ENCODE measurements around the gene SORD.
"Not testable (repeated sequence)": the region's sequence is repeated elsewhere in the genome, so short reads cannot be mapped to it uniquely, and the experiment has no call there.

SORD gene

DNA sequence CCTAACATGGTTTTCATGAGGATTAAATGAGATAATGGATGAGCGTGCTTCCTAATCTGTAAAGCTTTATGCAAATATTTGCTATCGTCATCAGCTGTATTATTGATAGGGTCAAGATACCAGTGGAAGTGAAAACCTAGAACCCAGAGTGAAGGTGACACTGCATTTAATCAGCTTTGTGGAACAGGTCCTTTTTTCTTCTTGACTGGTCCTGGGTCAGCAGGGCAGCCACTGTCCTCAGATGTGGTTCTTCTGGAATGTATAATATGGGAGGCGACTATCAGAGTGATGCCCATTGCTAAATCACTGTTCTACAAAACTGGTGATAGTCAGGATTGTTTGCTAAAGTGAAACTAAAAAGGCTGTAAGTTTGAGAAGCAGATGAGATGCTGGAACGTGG lies 41.4 kb downstream of the SORD start:
- TF ChIP-seq POLR2AphosphoS5 (IDR thresholded peaks at IDR 0.05; ENCODE audit: borderline replicate concordance, low read depth, low read length) (no peak), FOXP2 (optimal IDR thresholded peaks at IDR 0.05; ENCODE audit: control extremely low read depth, extremely low read length, insufficient read depth) (no peak), EZH2 (IDR thresholded peaks at IDR 0.05) (no peak)
- Histone ChIP-seq H3K36me3 (ENCODE audit: insufficient read depth, low read length) (peaks cover 37% of the 10 kb centered on the region), H3K27ac (no peak overlapping the region), H3K9me3 (ENCODE audit: low read depth, low read length) (no peaks in the 10 kb centered on the region), H3K4me3 (no peak overlapping the region), H3K9ac (ENCODE audit: insufficient read length) (no peak overlapping the region)
- no peak for DNase-seq (ENCODE audit: low read depth, low spot score)

DNA sequence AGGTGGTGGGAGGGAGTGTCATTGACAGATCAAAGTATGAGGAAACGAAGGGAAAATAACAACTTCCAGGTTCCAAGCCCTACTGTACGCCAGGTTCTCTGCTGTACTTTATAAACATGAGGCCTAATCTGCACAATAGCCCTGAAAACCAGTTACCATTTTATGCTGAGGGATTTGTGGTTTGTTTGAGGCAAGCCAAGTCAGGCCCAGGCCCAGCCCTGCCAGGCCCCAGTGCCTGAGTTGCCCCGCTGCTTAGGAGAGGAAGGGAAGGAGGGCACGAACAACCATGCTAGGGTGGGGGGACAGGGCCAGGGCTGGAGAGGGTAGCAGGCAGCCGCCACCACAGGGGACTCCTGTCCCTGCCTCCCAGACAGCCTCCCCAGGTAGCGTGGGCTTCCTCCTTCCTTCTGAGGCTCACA lies 47.0 kb downstream of the SORD start:
- DNase-seq (ENCODE audit: low read depth, low spot score); H3K27ac ChIP-seq; H3K9ac ChIP-seq (ENCODE audit: insufficient read length); H3K4me3 ChIP-seq; H3K9me3 ChIP-seq (ENCODE audit: low read depth, low read length): not testable (repeated sequence)
- peaks cover 26% of the 10 kb centered on the region for H3K36me3 ChIP-seq (ENCODE audit: insufficient read depth, low read length)

DNA sequence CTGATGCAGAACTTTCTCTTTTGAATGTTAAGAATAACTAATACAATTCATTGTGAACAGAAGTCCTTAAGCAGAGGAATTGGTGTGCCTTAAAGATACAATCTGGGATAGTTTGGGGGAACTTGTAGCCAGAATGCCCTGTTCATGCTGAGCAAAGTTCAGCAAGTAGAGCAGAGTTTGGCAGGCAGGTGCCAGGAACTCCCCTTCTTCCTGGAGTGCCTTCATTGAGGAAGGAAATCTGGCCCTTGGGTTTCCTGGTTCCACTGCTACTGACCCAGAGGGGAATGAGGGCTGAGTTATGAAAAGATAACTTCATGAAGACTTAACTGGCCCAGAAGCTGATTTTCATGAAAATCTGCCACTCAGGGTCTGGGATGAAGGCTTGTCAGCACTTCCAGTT lies 50.6 kb downstream of the SORD start:
- H3K27ac ChIP-seq; H3K9ac ChIP-seq (ENCODE audit: insufficient read length); H3K4me3 ChIP-seq; DNase-seq (ENCODE audit: low read depth, low spot score); H3K9me3 ChIP-seq (ENCODE audit: low read depth, low read length): not testable (repeated sequence)
- peaks cover 16% of the 10 kb centered on the region for H3K36me3 ChIP-seq (ENCODE audit: insufficient read depth, low read length)

DNA sequence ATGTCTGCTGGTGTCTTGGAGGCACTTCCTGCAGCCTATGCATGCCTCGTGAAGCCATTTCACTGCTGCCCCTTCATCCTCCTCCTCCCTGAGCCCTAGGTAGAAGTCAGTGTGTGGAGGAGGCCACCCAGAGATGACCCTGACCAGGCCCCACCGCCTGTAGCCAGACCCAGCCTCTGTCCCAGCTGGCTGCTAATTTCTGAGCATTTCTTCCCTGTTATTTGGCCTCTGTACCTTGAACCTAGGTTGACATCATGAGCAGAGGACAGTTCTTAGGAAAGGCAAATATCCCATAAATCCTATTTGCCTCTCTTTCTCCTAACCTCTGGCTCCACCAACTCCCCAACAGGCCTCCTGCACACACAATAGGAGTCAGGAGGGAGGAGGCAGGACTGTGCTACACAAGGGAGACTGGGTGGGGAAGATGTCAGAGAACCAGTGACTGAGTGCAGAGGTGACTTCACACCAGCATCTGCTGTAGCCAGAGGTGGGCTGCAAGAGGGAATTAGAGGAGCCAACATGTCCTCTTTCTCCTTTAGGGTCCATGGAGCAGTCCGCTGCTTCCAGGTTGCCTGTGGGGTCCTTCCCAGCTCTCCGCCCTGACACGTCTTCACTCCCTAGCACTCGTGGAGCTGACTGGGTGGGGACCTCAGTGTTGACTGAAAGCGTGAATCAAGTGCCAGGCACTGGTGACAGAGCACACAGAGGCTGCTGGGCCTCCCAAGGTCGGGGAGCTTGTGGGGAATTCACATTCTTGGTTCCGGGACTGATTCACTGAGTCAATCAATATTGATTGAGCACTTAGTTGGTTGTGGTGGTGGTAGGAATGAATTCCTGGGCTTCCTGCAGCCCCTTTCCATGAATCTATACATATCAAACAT lies 52.7 kb downstream of the SORD start:
- not testable (repeated sequence) for H3K9me3 ChIP-seq (ENCODE audit: low read depth, low read length); H3K4me3 ChIP-seq; DNase-seq (ENCODE audit: low read depth, low spot score); H3K27ac ChIP-seq; H3K9ac ChIP-seq (ENCODE audit: insufficient read length); H3K36me3 ChIP-seq (ENCODE audit: insufficient read depth, low read length)

DNA sequence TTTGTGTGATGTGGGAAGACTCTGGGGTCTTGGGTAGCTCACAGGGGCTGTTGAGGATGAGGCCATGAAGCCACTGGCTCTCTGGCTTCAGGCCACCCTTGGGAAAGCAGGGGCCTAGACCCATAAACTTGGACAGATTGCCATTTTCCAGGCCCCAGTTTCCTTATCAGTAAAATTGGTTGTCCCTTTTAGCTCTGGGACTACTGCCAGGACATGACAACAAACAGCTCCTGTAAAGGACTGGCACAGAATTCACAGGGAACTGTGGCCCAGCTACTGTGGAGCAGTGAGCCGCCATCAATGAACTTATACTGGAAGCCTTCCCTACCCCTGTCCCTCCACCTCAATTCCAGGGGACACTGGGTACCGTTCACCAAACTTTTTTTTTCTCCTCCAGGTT lies 54.4 kb downstream of the SORD start:
- not testable (repeated sequence) for DNase-seq (ENCODE audit: low read depth, low spot score); H3K36me3 ChIP-seq (ENCODE audit: insufficient read depth, low read length); H3K9ac ChIP-seq (ENCODE audit: insufficient read length); H3K9me3 ChIP-seq (ENCODE audit: low read depth, low read length); H3K4me3 ChIP-seq; H3K27ac ChIP-seq

DNA sequence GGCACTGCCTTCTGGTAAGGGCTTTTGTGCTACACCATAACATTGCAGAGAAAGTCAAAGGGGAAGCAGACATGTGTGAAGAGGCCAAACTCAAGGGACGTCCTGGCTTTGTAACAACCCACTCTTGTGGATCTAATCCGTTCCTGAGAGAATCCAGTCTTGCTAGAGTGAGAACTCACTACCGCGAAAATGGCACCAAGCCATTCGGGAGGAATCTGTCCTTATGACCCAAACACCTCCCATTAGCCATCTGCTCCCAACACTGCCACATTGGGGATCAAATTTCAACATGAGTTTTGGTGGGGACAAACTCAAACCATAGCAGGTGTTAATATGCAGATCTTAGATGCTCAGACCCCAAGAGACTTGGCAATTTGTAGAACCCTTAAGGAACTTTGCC lies 56.2 kb downstream of the SORD start:
- DNase-seq (ENCODE audit: low read depth, low spot score); H3K27ac ChIP-seq; H3K9me3 ChIP-seq (ENCODE audit: low read depth, low read length); H3K36me3 ChIP-seq (ENCODE audit: insufficient read depth, low read length); H3K4me3 ChIP-seq; H3K9ac ChIP-seq (ENCODE audit: insufficient read length): not testable (repeated sequence)

DNA sequence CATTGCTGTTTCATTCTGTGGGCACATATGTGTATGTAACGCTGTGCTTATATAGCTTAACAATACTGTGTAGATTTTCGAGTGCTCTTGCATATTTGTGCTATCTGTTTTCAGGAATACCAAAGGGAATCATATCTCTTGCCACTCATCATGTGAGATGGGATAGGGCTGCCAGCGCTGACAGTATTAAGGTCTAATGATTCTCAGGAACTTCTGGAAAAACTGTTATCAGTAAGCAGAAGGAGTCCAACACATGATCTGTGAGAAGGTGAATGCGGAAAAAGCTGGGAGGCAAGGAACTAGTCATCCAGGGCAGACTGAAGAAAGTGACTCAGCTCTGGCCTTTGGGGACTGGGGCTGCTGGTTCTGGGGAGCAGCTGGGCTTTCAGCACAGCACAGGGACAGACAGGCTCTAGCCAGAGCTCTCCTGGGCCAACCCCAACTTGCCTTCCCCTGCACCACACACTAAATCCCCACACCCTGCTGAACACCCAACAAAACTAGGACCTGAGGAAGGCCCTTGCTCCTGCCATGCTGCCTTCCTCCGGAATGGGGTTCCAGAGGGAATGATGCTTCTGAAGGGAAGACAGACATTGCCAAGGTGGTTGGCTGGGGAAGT lies 56.7 kb downstream of the SORD start:
- not testable (repeated sequence) for H3K9me3 ChIP-seq (ENCODE audit: low read depth, low read length); H3K4me3 ChIP-seq; H3K27ac ChIP-seq; H3K9ac ChIP-seq (ENCODE audit: insufficient read length); DNase-seq (ENCODE audit: low read depth, low spot score); H3K36me3 ChIP-seq (ENCODE audit: insufficient read depth, low read length)

DNA sequence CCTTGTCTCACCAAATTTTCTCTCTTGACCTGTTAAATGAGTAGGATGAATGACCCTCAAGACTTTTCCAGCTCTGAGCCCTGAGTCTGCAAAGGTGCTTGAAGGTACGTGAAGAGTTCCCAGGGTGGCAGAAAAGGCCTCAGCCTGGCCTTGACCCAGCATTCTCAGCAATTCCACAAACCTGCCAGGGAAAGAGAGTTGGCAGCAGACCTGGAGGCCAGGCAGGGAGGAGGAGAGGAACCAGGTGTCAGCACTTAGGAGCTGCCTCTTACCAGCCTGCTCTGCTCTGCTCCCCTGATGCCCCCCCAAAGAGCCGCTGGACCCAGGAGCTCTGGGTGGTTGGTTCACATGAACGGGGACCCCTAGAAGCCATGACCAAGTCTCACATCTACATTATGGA lies 57.6 kb downstream of the SORD start:
- not testable (repeated sequence) for H3K27ac ChIP-seq; DNase-seq (ENCODE audit: low read depth, low spot score); H3K36me3 ChIP-seq (ENCODE audit: insufficient read depth, low read length); H3K4me3 ChIP-seq; H3K9me3 ChIP-seq (ENCODE audit: low read depth, low read length); H3K9ac ChIP-seq (ENCODE audit: insufficient read length)

DNA sequence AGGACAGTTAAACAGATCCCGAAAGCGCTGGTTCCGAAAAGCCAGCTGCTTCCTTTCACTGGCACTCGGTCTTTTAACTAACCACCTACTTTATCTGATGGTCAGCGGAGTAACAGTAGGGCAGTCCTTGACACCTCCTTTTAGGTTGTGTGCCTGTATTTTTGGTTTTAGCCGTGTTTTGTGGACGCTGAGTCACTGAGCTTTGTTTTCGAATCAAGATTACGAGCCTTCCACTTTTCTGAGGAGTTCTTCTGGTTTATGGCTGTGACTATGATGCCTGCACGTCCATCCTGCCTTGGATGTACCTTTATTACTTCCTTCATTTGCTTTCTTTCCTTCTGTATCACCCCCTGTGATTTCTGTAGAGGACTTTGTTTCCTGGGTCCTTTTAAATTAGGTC lies 59.4 kb downstream of the SORD start:
- not testable (repeated sequence) for H3K9me3 ChIP-seq (ENCODE audit: low read depth, low read length); H3K27ac ChIP-seq; H3K36me3 ChIP-seq (ENCODE audit: insufficient read depth, low read length); H3K9ac ChIP-seq (ENCODE audit: insufficient read length); H3K4me3 ChIP-seq; DNase-seq (ENCODE audit: low read depth, low spot score)

DNA sequence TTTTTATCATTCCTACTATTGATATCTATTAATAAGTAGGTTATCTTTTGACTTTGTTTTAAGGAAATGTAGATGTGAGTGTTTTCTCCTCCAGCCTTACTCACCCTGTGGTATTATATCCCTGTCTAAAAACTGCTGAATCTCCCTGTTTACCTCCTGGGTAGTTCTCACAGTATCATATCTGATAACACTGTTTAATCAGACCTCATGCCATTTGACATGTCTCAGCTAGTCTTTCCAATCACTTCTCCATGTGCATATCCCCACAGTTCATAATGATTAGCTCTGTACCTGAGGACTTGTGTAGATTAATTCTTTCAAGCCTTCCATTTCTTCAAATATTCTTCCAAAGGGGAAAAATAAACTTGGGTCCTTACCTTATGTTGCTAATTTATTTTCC lies 60.2 kb downstream of the SORD start:
- H3K36me3 ChIP-seq (ENCODE audit: insufficient read depth, low read length) = no peaks in the 10 kb centered on the region
- no peak overlapping the region for H3K9ac ChIP-seq (ENCODE audit: insufficient read length)
- no peak for DNase-seq (ENCODE audit: low read depth, low spot score)
- no peaks in the 10 kb centered on the region for H3K9me3 ChIP-seq (ENCODE audit: low read depth, low read length)
- no peak overlapping the region for H3K4me3 ChIP-seq
- no peak for TF ChIP-seq EZH2 (IDR thresholded peaks at IDR 0.05)
- no peak for TF ChIP-seq FOXP2 (optimal IDR thresholded peaks at IDR 0.05; ENCODE audit: control extremely low read depth, extremely low read length, insufficient read depth)
- no peak for TF ChIP-seq POLR2AphosphoS5 (IDR thresholded peaks at IDR 0.05; ENCODE audit: borderline replicate concordance, low read depth, low read length)
- H3K27ac ChIP-seq = no peak overlapping the region

Measured in SK-N-MC (cell line).